ENCODE data around the gene RIT1.
A peak's percentile ranks its signal among the peaks of the same experiment; 100 is the strongest.

Gene RIT1

GRCh38 chr1:155884982-155885381 lies 26.2 kb downstream of the RIT1 start:
- Histone ChIP-seq H3F3A (ENCODE audit: insufficient read depth, low read length) (no peaks in the 10 kb centered on the region), H3K4me2 (ENCODE audit: low read length) (0 out of 2 replicates have a peak overlapping the region, but pooled peaks have one; percentile 8), H3K9me2 (ENCODE audit: low read depth, low read length) (no peaks in the 10 kb centered on the region), H3K9me3 (ENCODE audit: low read length) (no peaks in the 10 kb centered on the region), H3K9ac (ENCODE audit: low read length) (0 out of 2 replicates have a peak overlapping the region, but pooled peaks have one; percentile 21), H3K79me2 (ENCODE audit: insufficient read depth, low read length) (no peaks in the 10 kb centered on the region), H3K4me1 (ENCODE audit: insufficient read depth, low read length, severe bottlenecking) (peaks cover 34% of the 10 kb centered on the region), H3K4me3 (ENCODE audit: low read depth, low read length, poor library complexity, severe bottlenecking) (no peak overlapping the region), H3K27me3 (ENCODE audit: insufficient read depth, low read length) (no peaks in the 10 kb centered on the region), H2AFZ (ENCODE audit: low read length) (no peak overlapping the region), H3K36me3 (ENCODE audit: insufficient read depth, low read length) (no peaks in the 10 kb centered on the region), H3K27ac (ENCODE audit: low read depth, low read length, poor library complexity, severe bottlenecking) (no peak overlapping the region), H4K20me1 (ENCODE audit: insufficient read depth, low read length) (no peaks in the 10 kb centered on the region)
- TF ChIP-seq, protein P1, sequence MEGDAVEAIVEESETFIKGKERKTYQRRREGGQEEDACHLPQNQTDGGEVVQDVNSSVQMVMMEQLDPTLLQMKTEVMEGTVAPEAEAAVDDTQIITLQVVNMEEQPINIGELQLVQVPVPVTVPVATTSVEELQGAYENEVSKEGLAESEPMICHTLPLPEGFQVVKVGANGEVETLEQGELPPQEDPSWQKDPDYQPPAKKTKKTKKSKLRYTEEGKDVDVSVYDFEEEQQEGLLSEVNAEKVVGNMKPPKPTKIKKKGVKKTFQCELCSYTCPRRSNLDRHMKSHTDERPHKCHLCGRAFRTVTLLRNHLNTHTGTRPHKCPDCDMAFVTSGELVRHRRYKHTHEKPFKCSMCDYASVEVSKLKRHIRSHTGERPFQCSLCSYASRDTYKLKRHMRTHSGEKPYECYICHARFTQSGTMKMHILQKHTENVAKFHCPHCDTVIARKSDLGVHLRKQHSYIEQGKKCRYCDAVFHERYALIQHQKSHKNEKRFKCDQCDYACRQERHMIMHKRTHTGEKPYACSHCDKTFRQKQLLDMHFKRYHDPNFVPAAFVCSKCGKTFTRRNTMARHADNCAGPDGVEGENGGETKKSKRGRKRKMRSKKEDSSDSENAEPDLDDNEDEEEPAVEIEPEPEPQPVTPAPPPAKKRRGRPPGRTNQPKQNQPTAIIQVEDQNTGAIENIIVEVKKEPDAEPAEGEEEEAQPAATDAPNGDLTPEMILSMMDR (IDR thresholded peaks at IDR 0.05; ENCODE audit: low read length): no peak
- TF ChIP-seq EZH2 (IDR thresholded peaks at IDR 0.05; ENCODE audit: borderline replicate concordance, low read length): no peak

DNA sequence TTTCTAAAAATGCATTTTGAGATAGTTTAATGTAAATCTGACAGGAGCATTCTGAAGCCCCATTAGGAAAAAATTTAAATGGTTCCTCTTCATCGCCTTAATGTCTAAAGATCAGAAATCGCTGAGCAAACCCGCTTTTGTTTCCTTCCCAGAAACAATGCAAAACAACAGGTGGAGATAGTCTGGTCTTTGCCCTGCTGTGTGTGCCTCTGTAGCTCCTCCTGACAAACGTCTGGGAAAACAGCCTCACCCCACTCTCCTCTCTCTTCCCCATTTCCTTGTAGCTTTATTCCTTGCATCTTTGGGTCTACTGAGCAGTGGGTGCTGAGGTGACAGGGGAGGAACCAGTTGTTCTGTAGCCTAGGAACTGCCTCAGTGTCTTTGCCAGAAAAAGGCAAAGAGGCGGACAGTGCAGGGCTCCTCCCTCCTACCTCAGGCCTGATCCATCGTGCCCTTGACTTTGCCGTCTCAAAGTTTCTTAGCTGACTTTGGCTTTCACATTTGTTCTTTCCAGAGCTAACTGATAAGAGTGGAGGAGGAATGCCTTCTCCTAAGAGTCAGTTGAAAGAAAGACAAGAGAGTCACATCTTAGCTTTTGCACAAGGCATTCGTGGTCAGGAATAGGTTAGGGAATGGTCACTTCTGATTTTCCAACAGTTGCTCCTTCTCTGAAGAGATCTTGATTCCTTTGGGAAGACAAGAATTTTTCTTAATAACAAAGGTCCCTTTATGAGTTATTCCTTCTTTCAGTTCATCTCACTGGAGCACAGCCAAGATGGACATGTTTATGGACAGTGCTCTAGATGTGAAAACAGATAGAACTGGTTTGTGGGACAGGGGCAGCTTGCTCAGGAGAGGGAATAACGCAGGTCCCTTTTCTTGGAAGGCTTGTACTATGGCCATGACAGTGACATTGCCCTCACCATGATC lies 26.9 kb downstream of the RIT1 start:
- Histone ChIP-seq H3K79me2 (ENCODE audit: insufficient read depth, low read length) (no peaks in the 10 kb centered on the region), H3K4me1 (ENCODE audit: insufficient read depth, low read length, severe bottlenecking) (peaks cover 34% of the 10 kb centered on the region), H3F3A (ENCODE audit: insufficient read depth, low read length) (no peaks in the 10 kb centered on the region), H3K4me3 (ENCODE audit: low read depth, low read length, poor library complexity, severe bottlenecking) (no peak overlapping the region), H3K9me2 (ENCODE audit: low read depth, low read length) (no peaks in the 10 kb centered on the region), H4K20me1 (ENCODE audit: insufficient read depth, low read length) (no peaks in the 10 kb centered on the region), H3K27me3 (ENCODE audit: insufficient read depth, low read length) (no peaks in the 10 kb centered on the region), H2AFZ (ENCODE audit: low read length) (no peak overlapping the region), H3K9ac (ENCODE audit: low read length) (no peak overlapping the region), H3K36me3 (ENCODE audit: insufficient read depth, low read length) (no peaks in the 10 kb centered on the region), H3K27ac (ENCODE audit: low read depth, low read length, poor library complexity, severe bottlenecking) (peak overlapping the region; percentile 7), H3K4me2 (ENCODE audit: low read length) (no peak overlapping the region), H3K9me3 (ENCODE audit: low read length) (no peaks in the 10 kb centered on the region)
- TF ChIP-seq, protein P1 (IDR thresholded peaks at IDR 0.05; ENCODE audit: low read length): no peak
- TF ChIP-seq EZH2 (IDR thresholded peaks at IDR 0.05; ENCODE audit: borderline replicate concordance, low read length): no peak

DNA sequence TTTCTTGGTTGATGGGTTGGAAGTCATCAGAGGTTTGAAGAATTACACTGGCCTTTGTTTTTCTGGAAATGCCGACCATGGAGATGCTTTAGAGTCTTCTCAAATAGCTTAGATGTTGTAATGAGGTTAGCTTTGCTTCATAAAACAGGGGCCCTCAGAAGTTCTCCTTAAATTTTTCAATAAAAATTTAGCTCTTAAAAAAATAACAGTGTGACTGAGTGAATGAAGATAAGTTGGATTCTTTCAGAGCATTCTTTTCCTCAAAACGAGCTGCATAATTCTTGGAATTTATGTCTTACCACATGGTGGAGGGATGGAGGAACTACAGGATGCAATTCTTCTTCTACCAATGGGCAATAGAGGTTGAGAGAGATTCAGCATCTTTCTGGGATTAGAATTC lies 28.4 kb downstream of the RIT1 start:
- Histone ChIP-seq H3K9me3 (ENCODE audit: low read length) (no peaks in the 10 kb centered on the region), H2AFZ (ENCODE audit: low read length) (no peak overlapping the region), H3K9me2 (ENCODE audit: low read depth, low read length) (no peaks in the 10 kb centered on the region), H3K27me3 (ENCODE audit: insufficient read depth, low read length) (no peaks in the 10 kb centered on the region), H3K79me2 (ENCODE audit: insufficient read depth, low read length) (no peaks in the 10 kb centered on the region), H3K36me3 (ENCODE audit: insufficient read depth, low read length) (no peaks in the 10 kb centered on the region), H3K4me2 (ENCODE audit: low read length) (peak overlapping the region; percentile 16; the same call in 1 of the 2 replicates), H3K4me3 (ENCODE audit: low read depth, low read length, poor library complexity, severe bottlenecking) (no peak overlapping the region), H3K27ac (ENCODE audit: low read depth, low read length, poor library complexity, severe bottlenecking) (peak overlapping the region; percentile 52), H3K4me1 (ENCODE audit: insufficient read depth, low read length, severe bottlenecking) (peaks cover 34% of the 10 kb centered on the region), H3F3A (ENCODE audit: insufficient read depth, low read length) (no peaks in the 10 kb centered on the region), H4K20me1 (ENCODE audit: insufficient read depth, low read length) (no peaks in the 10 kb centered on the region), H3K9ac (ENCODE audit: low read length) (no peak overlapping the region)
- TF ChIP-seq, protein P1 (IDR thresholded peaks at IDR 0.05; ENCODE audit: low read length): no peak
- TF ChIP-seq EZH2 (IDR thresholded peaks at IDR 0.05; ENCODE audit: borderline replicate concordance, low read length): no peak

Measured in OCI-LY1 (cell line).